HCT116 (cell line): ENCODE measurements around the gene INTS3. TPM values are rescaled to one million over a fixed set of nuclear protein-coding genes. Genes with fewer than 3 reads are reported as not detected.

Source experiments
- ATAC-seq: fragments of 200-7000 bp; cut with Tn5 transposase; 2 replicates; pipeline ENCODE4 v1.9.1; 2020; ENCODE audit warnings: mild to moderate bottlenecking, moderate library complexity
- BruUV-seq: library from RNA; stranded (reverse); fragments of 400-500 nt; replicated peaks from 2 replicates; lab custom pipeline; 2021; lab: Mats Ljungman, UMichigan
- CTCF ChIA-PET: fragments of 300-600 bp; sonication (Branson Sonifier 250); formaldehyde crosslinking; loops from one replicate; lab custom pipeline; 2021; ENCODE audit warnings: antibody characterized with exemption; lab: Charles Lee
- POLR2A ChIA-PET: fragments of 300-600, 350-600 bp; sonication (Branson Sonifier 250); formaldehyde crosslinking; loops from one replicate; lab custom pipeline; 2021; ENCODE audit warnings: antibody characterized with exemption; lab: Charles Lee
- RAD21 ChIA-PET, 2 experiments: fragments of 300-600 bp; sonication (Branson Sonifier 250); formaldehyde crosslinking; loops; one replicate each; lab custom pipeline; 2023; ENCODE audit warnings: low total read pairs in 2 of 2; ENCODE audit not compliant: uncharacterized antibody in 2 of 2, unreplicated experiment in 2 of 2, low non-redundant PET in 1 of 2; lab: Charles Lee
- DNase-seq: peaks from one replicate; pipeline ENCODE4 v3.0.0-alpha.2; 2010; ENCODE audit warnings: low read depth, low spot score
- H2AFZ ChIP-seq: fragments of 200-600 bp; shearing (Covaris generic), sonication (generic); 2 replicates; pipeline ENCODE4 v1.6.1; 2017; ENCODE audit warnings: low read depth, mixed run types, mixed read lengths, antibody characterized with exemption, low read length; ENCODE audit not compliant: poor library complexity, severe bottlenecking
- H3K27ac ChIP-seq: 2 replicates; pipeline ENCODE4 v1.5.1; 2012; ENCODE audit warnings: low read depth, low read length
- H3K27me3 ChIP-seq: fragments of 200-600 bp; sonication (generic); 2 replicates; pipeline ENCODE4 v1.6.1; 2016; ENCODE audit warnings: mixed run types, low read length, mixed read lengths; ENCODE audit not compliant: insufficient read depth
- H3K36me3 ChIP-seq, 2 experiments: fragments of 200-500 bp in 1 of 2; fragments of 200-600 bp in 1 of 2; sonication (Bioruptor generic) in 1 of 2; sonication (generic) in 1 of 2; 2 replicates each; pipeline versions ENCODE4 v1.5.1 to v1.6.1; 2014 to 2016; ENCODE audit warnings: low read length in 2 of 2, inconsistent platforms in 1 of 2, mixed read lengths in 1 of 2, mixed run types in 1 of 2; ENCODE audit not compliant: insufficient read depth in 2 of 2, control insufficient read depth in 1 of 2
- H3K4me1 ChIP-seq, 2 experiments: fragments of 200-600 bp in 1 of 2; sonication (generic) in 1 of 2; 2 replicates each; pipeline versions ENCODE4 v1.5.1 to v1.6.1; 2012 to 2017; ENCODE audit warnings: low read length in 2 of 2, inconsistent platforms in 1 of 2, mild to moderate bottlenecking in 1 of 2, mixed read lengths in 1 of 2, mixed run types in 1 of 2, moderate library complexity in 1 of 2; ENCODE audit not compliant: insufficient read depth in 2 of 2, control insufficient read depth in 1 of 2
- H3K4me2 ChIP-seq: fragments of 200-600 bp; sonication (generic); 2 replicates; pipeline ENCODE4 v1.6.1; 2017; ENCODE audit warnings: mixed run types, low read length, mixed read lengths
- H3K4me3 ChIP-seq, 2 experiments: fragments of 200-600 bp in 1 of 2; sonication (generic) in 1 of 2; replicated peaks in 1 of 2; 2 replicates each; pipeline ENCODE4 v1.5.1; 2011 to 2016; ENCODE audit warnings: low read length in 2 of 2, control low read depth in 1 of 2, low read depth in 1 of 2, mild to moderate bottlenecking in 1 of 2, mixed read lengths in 1 of 2, mixed run types in 1 of 2
- H3K79me2 ChIP-seq: fragments of 200-600 bp; sonication (generic); 2 replicates; pipeline ENCODE4 v1.6.1; 2017; ENCODE audit warnings: mild to moderate bottlenecking, mixed run types, low read length, moderate library complexity, mixed read lengths; ENCODE audit not compliant: insufficient read depth
- H3K9ac ChIP-seq: fragments of 200-600 bp; sonication (generic); 2 replicates; pipeline ENCODE4 v1.6.1; 2016; ENCODE audit warnings: low read length, mixed read lengths
- H3K9me2 ChIP-seq: fragments of 200-600 bp; sonication (generic), shearing (Covaris generic); 2 replicates; pipeline ENCODE4 v1.6.1; 2017; ENCODE audit warnings: mixed run types, mild to moderate bottlenecking, moderate library complexity; ENCODE audit not compliant: insufficient read depth
- H3K9me3 ChIP-seq, 2 experiments: fragments of 200-500 bp in 1 of 2; fragments of 200-600 bp in 1 of 2; sonication (Bioruptor generic) in 1 of 2; sonication (generic) in 1 of 2; 2 replicates each; pipeline ENCODE4 v1.6.1; 2014 to 2017; ENCODE audit warnings: low read length in 2 of 2, mixed read lengths in 2 of 2, inconsistent platforms in 1 of 2, low read depth in 1 of 2, mild to moderate bottlenecking in 1 of 2, mixed run types in 1 of 2, moderate library complexity in 1 of 2; ENCODE audit not compliant: control insufficient read depth in 1 of 2, insufficient read depth in 1 of 2
- H4K20me1 ChIP-seq: fragments of 200-600 bp; sonication (generic), shearing (Covaris generic); 2 replicates; pipeline ENCODE4 v1.6.1; 2017; ENCODE audit warnings: mixed run types, mild to moderate bottlenecking, moderate library complexity; ENCODE audit not compliant: insufficient read depth
- ATF3 ChIP-seq: IDR thresholded peaks from 2 replicates; pipeline ENCODE4 v1.6.1; 2012
- CBX3 ChIP-seq: IDR thresholded peaks from 2 replicates; pipeline ENCODE4 v1.6.1; 2012; ENCODE audit warnings: low read depth
- CEBPB ChIP-seq: IDR thresholded peaks from 2 replicates; pipeline ENCODE4 v1.6.1; 2012; ENCODE audit warnings: low read depth
- EGR1 ChIP-seq: IDR thresholded peaks from 2 replicates; pipeline ENCODE4 v1.6.1; 2012; ENCODE audit warnings: low read depth
- EZH2 ChIP-seq: fragments of 200-600 bp; sonication (generic); IDR thresholded peaks from 2 replicates; pipeline ENCODE4 v1.6.1; 2017; ENCODE audit warnings: antibody characterized with exemption, mixed run types
- EZH2phosphoT487 ChIP-seq: fragments of 200-600 bp; IDR thresholded peaks from 2 replicates; pipeline ENCODE4 v1.6.1; 2018; ENCODE audit warnings: antibody characterized with exemption, borderline replicate concordance
- REST ChIP-seq: IDR thresholded peaks from 2 replicates; pipeline ENCODE4 v1.6.1; 2012; ENCODE audit warnings: low read depth
- SRF ChIP-seq: IDR thresholded peaks from 2 replicates; pipeline ENCODE4 v1.6.1; 2012; ENCODE audit warnings: low read depth
- YY1 ChIP-seq: IDR thresholded peaks from 2 replicates; pipeline ENCODE4 v1.6.1; 2011; ENCODE audit warnings: low read length, low read depth, moderate library complexity, mild to moderate bottlenecking; ENCODE audit not compliant: insufficient replicate concordance; ENCODE audit errors: extremely low read depth
- ZBTB33 ChIP-seq: IDR thresholded peaks from 2 replicates; pipeline ENCODE4 v1.6.1; 2011; ENCODE audit warnings: mild to moderate bottlenecking, low read length, moderate library complexity; ENCODE audit not compliant: insufficient replicate concordance; ENCODE audit errors: extremely low read depth
- ZFX ChIP-seq: fragments of 450-650 bp; IDR thresholded peaks from 2 replicates; pipeline ENCODE4 v1.6.1; 2017
- ZNF274 ChIP-seq: fragments of 200-500 bp; sonication (Bioruptor generic); IDR thresholded peaks from 2 replicates; pipeline ENCODE4 v1.6.1; 2014; ENCODE audit warnings: mild to moderate bottlenecking, low read depth, low read length, inconsistent platforms
- intact Hi-C: fragments of 100-400 bp; cut with micrococcal nuclease; formaldehyde crosslinking; loops from 2 replicates; pipeline ENCODE4 v1.10.0; 2022
- total RNA-seq: library from RNA; stranded (reverse); gene quantifications from one replicate; pipeline ENCODE4 v1.2.1, GENCODE V29; 2021; ENCODE audit not compliant: unreplicated experiment

INTS3 gene
- total RNA-seq, 1 experiment from 2014 or later: 47.6 TPM

GRCh38 chr1:153803470-153804056, 75.7 kb downstream of the INTS3 start (continued):
- TF ChIP-seq REST: no peak
- no peak for TF ChIP-seq ZNF274
- TF ChIP-seq ZBTB33: no peak
- TF ChIP-seq SRF: no peak

GRCh38 chr1:153804112-153804511, 76.3 kb downstream of the INTS3 start:
- Histone ChIP-seq H3K9me3 (no peaks in the 10 kb centered on the region), H3K27ac (no peak overlapping the region), H3K4me1 (peaks cover 5 to 12% of the 10 kb centered on the region in 2 experiments; a peak in 3 of 4 replicates), H3K9me2 (no peaks in the 10 kb centered on the region), H4K20me1 (no peaks in the 10 kb centered on the region), H3K27me3 (no peaks in the 10 kb centered on the region), H2AFZ (no peak overlapping the region), H3K4me3 (no peak overlapping the region), H3K9ac (no peak overlapping the region), H3K36me3 (peaks cover 0 to 7% of the 10 kb centered on the region in 2 experiments; a peak in 2 of 4 replicates), H3K79me2 (no peaks in the 10 kb centered on the region), H3K4me2 (no peak overlapping the region)
- DNase-seq (no peak), ATAC-seq (no peak)
- ChIA-PET RAD21 (no interaction called here), CTCF (no interaction called here), POLR2A (interaction anchor here (1.1 to 2.6 kb wide), 2 partner anchors 163 to 186 kb away, joined by 3 to 6 read pairs; no protein-coding TSS in a partner anchor)
- intact Hi-C loops: no loop called here
- BruUV-seq: no TSS peak
- TF ChIP-seq CEBPB (no peak), SRF (no peak), ZNF274 (no peak), EGR1 (no peak), ZBTB33 (no peak), EZH2phosphoT487 (no peak), YY1 (no peak), ZFX (no peak), EZH2 (no peak), CBX3 (no peak), ATF3 (no peak)
